Measurements from ENCODE around the gene GNB3. TPM values are rescaled to one million over a fixed set of nuclear protein-coding genes. Genes with fewer than 3 reads are reported as not detected.

GNB3 gene
- total RNA-seq, 1 experiment from 2014 or later: 3.9 TPM

DNA sequence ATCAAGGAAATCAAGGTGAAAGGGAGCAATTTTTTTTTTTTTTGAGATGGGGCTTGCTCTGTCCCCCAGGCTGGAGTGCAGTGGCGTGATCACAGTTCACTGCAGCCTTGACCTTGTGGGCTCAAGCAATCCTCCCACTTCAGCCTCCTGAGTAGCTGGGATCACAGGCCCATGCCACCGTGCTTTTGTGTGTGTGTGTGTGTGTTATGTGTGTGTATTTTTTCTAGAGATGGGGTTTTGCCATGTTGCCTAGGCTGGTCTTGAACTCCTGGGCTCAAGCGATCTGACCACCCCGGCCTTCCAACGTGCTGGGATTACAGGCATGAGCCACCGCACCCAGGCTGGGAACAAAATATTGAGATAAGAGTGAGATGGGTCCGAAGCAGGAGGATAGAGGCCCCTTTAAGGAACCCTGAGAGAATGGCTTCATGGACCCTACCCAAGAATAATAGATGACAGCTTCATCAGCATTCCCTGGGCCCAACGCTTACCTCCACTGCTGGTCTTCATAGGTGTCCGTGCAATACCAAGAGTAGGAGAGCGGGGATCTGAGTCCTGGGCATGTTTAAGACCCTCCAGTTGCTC, 9.3 kb downstream of the GNB3 start:
- peaks cover 75% of the 10 kb centered on the region for H3K36me3 Mint-ChIP-seq (ENCODE audit: insufficient read depth, unreplicated experiment)
- Histone ChIP-seq H3K4me1 (peaks cover 13% of the 10 kb centered on the region), H3K4me3 (ENCODE audit: low read depth, low read length) (peak overlapping the region; percentile 41), H3K36me3 (ENCODE audit: control insufficient read depth, insufficient read depth, low read length) (peaks cover 7% of the 10 kb centered on the region; the same call in 1 of the 2 replicates), H3K27me3 (replicated peaks; ENCODE audit: control insufficient read depth, insufficient read depth, low read length) (no peaks in the 10 kb centered on the region), H3K9me3 (no peaks in the 10 kb centered on the region)
- peaks cover 20% of the 10 kb centered on the region for H3K4me1 Mint-ChIP-seq (ENCODE audit: low read depth, unreplicated experiment)
- no peaks in the 10 kb centered on the region for H3K9me3 Mint-ChIP-seq (ENCODE audit: unreplicated experiment)
- DNase-seq: no peak
- intact Hi-C loops (cut with micrococcal nuclease; ENCODE audit: unreplicated experiment): no loop called here
- no TSS peak for BruUV-seq (replicated peaks)
- CTCF ChIA-PET: interaction anchor here (2.8 to 5.2 kb wide), 3 partner anchors 14 to 23 kb away, joined by 14 to 65 read pairs (median 52); partner anchors contain the start of gene SPSB2
- peak overlapping the region; percentile 94 for H3K4me3 Mint-ChIP-seq (ENCODE audit: unreplicated experiment)
- POLR2A ChIA-PET: interaction anchor here (2.5 to 3.3 kb wide), 2 partner anchors 41 to 97 kb away, joined by 14 to 25 read pairs; partner anchors contain the start of gene MLF2
- TF ChIP-seq, protein P1, sequence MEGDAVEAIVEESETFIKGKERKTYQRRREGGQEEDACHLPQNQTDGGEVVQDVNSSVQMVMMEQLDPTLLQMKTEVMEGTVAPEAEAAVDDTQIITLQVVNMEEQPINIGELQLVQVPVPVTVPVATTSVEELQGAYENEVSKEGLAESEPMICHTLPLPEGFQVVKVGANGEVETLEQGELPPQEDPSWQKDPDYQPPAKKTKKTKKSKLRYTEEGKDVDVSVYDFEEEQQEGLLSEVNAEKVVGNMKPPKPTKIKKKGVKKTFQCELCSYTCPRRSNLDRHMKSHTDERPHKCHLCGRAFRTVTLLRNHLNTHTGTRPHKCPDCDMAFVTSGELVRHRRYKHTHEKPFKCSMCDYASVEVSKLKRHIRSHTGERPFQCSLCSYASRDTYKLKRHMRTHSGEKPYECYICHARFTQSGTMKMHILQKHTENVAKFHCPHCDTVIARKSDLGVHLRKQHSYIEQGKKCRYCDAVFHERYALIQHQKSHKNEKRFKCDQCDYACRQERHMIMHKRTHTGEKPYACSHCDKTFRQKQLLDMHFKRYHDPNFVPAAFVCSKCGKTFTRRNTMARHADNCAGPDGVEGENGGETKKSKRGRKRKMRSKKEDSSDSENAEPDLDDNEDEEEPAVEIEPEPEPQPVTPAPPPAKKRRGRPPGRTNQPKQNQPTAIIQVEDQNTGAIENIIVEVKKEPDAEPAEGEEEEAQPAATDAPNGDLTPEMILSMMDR (IDR thresholded peaks at IDR 0.05; ENCODE audit: insufficient read depth in 1 of 2, low read depth in 1 of 2, low read length in 1 of 2, severe bottlenecking in 1 of 2, unreplicated experiment in 1 of 2): no peak
- H3K27me3 Mint-ChIP-seq (ENCODE audit: insufficient read depth, unreplicated experiment): no peaks in the 10 kb centered on the region
- peak overlapping the region; percentile 95 for H3K27ac Mint-ChIP-seq (ENCODE audit: unreplicated experiment)

DNA sequence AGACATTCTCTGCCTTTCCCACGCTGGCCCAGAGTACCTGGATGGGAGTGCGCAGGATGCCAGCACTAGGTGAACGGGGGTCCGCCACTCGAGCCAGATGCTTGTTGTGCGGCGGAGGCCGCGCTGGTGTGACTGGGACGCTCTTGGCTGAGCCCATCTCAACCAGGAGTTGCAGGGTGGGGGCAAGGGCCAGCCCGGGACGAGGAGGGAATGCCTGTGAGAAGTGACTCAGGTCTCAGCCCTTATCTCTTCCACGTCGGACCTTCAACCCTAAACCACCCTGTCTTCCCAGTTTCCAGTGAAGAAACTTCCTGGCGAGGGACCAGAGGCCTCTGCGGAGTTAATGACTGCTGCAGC, 10.0 kb downstream of the GNB3 start:
- H3K36me3 Mint-ChIP-seq (ENCODE audit: insufficient read depth, unreplicated experiment): peaks cover 74% of the 10 kb centered on the region
- ChIA-PET CTCF (interaction anchor here (1.5 to 5.2 kb wide), 9 partner anchors 14 to 161 kb away, joined by 3 to 65 read pairs (median 19); partner anchors contain the start of genes MLF2, P3H3, PTMS and SPSB2), POLR2A (interaction anchor here (1.0 to 4.1 kb wide), 19 partner anchors 9 to 317 kb away, joined by 3 to 102 read pairs (median 15); partner anchors contain the start of genes C12orf57, COPS7A, GAPDH and GNB3)
- peak overlapping the region; percentile 94 for H3K4me3 Mint-ChIP-seq (ENCODE audit: unreplicated experiment)
- intact Hi-C loops (cut with micrococcal nuclease; ENCODE audit: unreplicated experiment): loop anchor here (1.0 kb wide), 3 partner anchors 15 to 161 kb away; partner anchors contain the start of gene ZNF384
- TSS peak; percentile 71 for BruUV-seq (replicated peaks)
- TF ChIP-seq, protein P1 (IDR thresholded peaks at IDR 0.05; ENCODE audit: insufficient read depth in 1 of 2, low read depth in 1 of 2, low read length in 1 of 2, severe bottlenecking in 1 of 2, unreplicated experiment in 1 of 2): no peak
- H3K27ac Mint-ChIP-seq (ENCODE audit: unreplicated experiment): peak overlapping the region; percentile 95
- peak overlapping the region; percentile 41 for H3K4me3 ChIP-seq (ENCODE audit: low read depth, low read length)
- H3K27me3 ChIP-seq (replicated peaks; ENCODE audit: control insufficient read depth, insufficient read depth, low read length): no peaks in the 10 kb centered on the region
- H3K36me3 ChIP-seq (ENCODE audit: control insufficient read depth, insufficient read depth, low read length): peaks cover 7% of the 10 kb centered on the region; the same call in 1 of the 2 replicates
- peak; percentile 90 to 94 for DNase-seq
- H3K9me3 ChIP-seq: no peaks in the 10 kb centered on the region
- no peaks in the 10 kb centered on the region for H3K27me3 Mint-ChIP-seq (ENCODE audit: insufficient read depth, unreplicated experiment)
- peaks cover 19% of the 10 kb centered on the region for H3K4me1 Mint-ChIP-seq (ENCODE audit: low read depth, unreplicated experiment)
- no peaks in the 10 kb centered on the region for H3K9me3 Mint-ChIP-seq (ENCODE audit: unreplicated experiment)
- peaks cover 13% of the 10 kb centered on the region for H3K4me1 ChIP-seq

DNA sequence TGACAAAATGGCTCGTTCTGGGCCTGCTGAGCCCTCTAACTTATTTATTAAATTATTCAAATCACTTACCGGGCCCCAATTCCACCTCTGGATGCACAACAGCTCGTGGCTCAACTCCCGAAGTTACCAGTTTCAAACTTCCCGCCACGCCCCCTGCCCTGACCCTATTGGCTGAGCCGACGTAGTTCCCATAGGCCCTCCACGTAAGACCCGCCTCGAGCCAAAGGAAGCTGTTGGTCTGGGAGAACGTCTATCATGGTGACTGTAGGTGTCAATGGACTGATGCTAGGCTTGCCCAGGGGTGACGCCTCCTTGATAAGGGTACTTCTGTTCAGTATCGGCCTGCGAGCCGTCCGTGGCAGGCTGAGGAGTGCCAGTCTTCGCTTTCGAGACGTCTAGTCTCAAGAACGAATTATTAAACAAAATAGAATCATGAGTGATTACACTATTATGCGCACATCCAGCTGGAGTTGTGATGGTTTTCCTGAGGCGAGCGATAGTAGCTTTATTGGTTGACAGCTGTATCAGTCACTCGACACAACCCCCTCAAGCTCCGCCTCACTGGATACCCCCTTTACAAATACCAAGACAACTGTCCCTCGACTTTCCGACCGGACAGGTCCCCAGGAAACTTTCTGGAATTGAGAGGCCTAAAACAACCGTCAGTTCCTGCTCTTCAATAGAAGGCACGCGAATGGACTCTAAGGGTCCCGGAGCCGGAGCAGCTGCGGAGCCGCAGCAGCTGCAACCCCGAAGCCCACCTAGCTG, 10.6 kb downstream of the GNB3 start, which contains the start of gene CDCA3:
Gene CDCA3 (minus strand): TSS at position 134 of the 768 bp plus-strand sequence. CDS start 334 bp downstream, outside the sequence.
- H3K4me1 Mint-ChIP-seq (ENCODE audit: low read depth, unreplicated experiment): peaks cover 19% of the 10 kb centered on the region
- no peaks in the 10 kb centered on the region for H3K27me3 ChIP-seq (replicated peaks; ENCODE audit: control insufficient read depth, insufficient read depth, low read length)
- intact Hi-C loops (cut with micrococcal nuclease; ENCODE audit: unreplicated experiment): loop anchor here (1.0 kb wide), 3 partner anchors 16 to 162 kb away; partner anchors contain the start of gene ZNF384
- no peaks in the 10 kb centered on the region for H3K9me3 ChIP-seq
- H3K4me3 Mint-ChIP-seq (ENCODE audit: unreplicated experiment): peak within 1 kb of the TSS; percentile 94
- TF ChIP-seq, protein P1 (IDR thresholded peaks at IDR 0.05; ENCODE audit: insufficient read depth in 1 of 2, low read depth in 1 of 2, low read length in 1 of 2, severe bottlenecking in 1 of 2, unreplicated experiment in 1 of 2): no peak
- DNase-seq: peak; percentile 99 to 100
- peaks cover 13% of the 10 kb centered on the region for H3K4me1 ChIP-seq
- POLR2A ChIA-PET: interaction anchor here (0.5 to 4.1 kb wide), 23 partner anchors 9 to 317 kb away, joined by 3 to 102 read pairs (median 9); partner anchors contain the start of genes C12orf57, COPS7A, GAPDH and GNB3
- peak within 1 kb of the TSS; percentile 69 for H3K4me3 ChIP-seq (ENCODE audit: low read depth, low read length)
- peaks cover 7% of the 10 kb centered on the region; the same call in 1 of the 2 replicates for H3K36me3 ChIP-seq (ENCODE audit: control insufficient read depth, insufficient read depth, low read length)
- H3K36me3 Mint-ChIP-seq (ENCODE audit: insufficient read depth, unreplicated experiment): peaks cover 73% of the 10 kb centered on the region
- CTCF ChIA-PET: interaction anchor here (0.6 to 5.2 kb wide), 18 partner anchors 10 to 314 kb away, joined by 3 to 65 read pairs (median 8); partner anchors contain the start of genes C12orf57, MLF2, P3H3 and PTMS
- H3K27ac Mint-ChIP-seq (ENCODE audit: unreplicated experiment): peak within 1 kb of the TSS; percentile 95
- BruUV-seq (replicated peaks): no TSS peak
- no peaks in the 10 kb centered on the region for H3K9me3 Mint-ChIP-seq (ENCODE audit: unreplicated experiment)
- no peaks in the 10 kb centered on the region for H3K27me3 Mint-ChIP-seq (ENCODE audit: insufficient read depth, unreplicated experiment)

Data from Caco-2 (cell line).